Spleen (tissue), 11 donors: ENCODE measurements around the gene ACACB. TPM values are rescaled to one million over a fixed set of nuclear protein-coding genes. Genes with fewer than 3 reads are reported as not detected.

Experiments used
- DNase-seq: peaks from one replicate; pipeline ENCODE4 v3.0.0-alpha.2; 2020
- H3K27ac ChIP-seq, 8 donors: fragments of 200-600 bp; sonication (generic) in 7 of 8; 1 replicate in 4 of 8; 2 replicates in 4 of 8; pipeline versions ENCODE4 v1.5.0 to v1.8.0; 2016 to 2021; ENCODE audit warnings: inconsistent platforms in 4 of 8, mild to moderate bottlenecking in 4 of 8, moderate library complexity in 1 of 8
- H3K27me3 ChIP-seq, 7 donors: fragments of 200-600 bp; sonication (generic) in 6 of 7; replicated peaks in 1 of 7; 1 replicate in 4 of 7; 2 replicates in 3 of 7; pipeline versions ENCODE4 v1.5.0 to v1.8.0; 2016 to 2021; ENCODE audit warnings: inconsistent platforms in 3 of 7, mild to moderate bottlenecking in 1 of 7
- H3K36me3 ChIP-seq, 6 donors: fragments of 200-600 bp; sonication (generic) in 5 of 6; 1 replicate in 4 of 6; 2 replicates in 2 of 6; pipeline versions ENCODE4 v1.5.0 to v1.8.0; 2016 to 2021; ENCODE audit warnings: inconsistent platforms in 2 of 6
- H3K4me1 ChIP-seq, 6 donors: fragments of 200-600 bp; sonication (generic) in 5 of 6; 1 replicate in 3 of 6; 2 replicates in 3 of 6; pipeline versions ENCODE4 v1.5.0 to v1.8.0; 2016 to 2021; ENCODE audit warnings: inconsistent platforms in 3 of 6
- H3K4me3 ChIP-seq, 8 donors: fragments of 200-600 bp; sonication (generic) in 7 of 8; 1 replicate in 4 of 8; 2 replicates in 4 of 8; pipeline versions ENCODE4 v1.5.0 to v1.8.0; 2016 to 2021; ENCODE audit warnings: inconsistent platforms in 4 of 8, mild to moderate bottlenecking in 4 of 8, moderate library complexity in 2 of 8
- H3K9me3 ChIP-seq, 8 donors: fragments of 200-600 bp; sonication (generic) in 7 of 8; 1 replicate in 4 of 8; 2 replicates in 4 of 8; pipeline versions ENCODE4 v1.5.0 to v1.8.0; 2016 to 2021; ENCODE audit warnings: inconsistent platforms in 4 of 8
- POLR2A ChIP-seq, 3 donors: fragments of 450-650 bp; IDR thresholded peaks; one replicate each; pipeline ENCODE4 v1.5.1; 2017; ENCODE audit warnings: antibody characterized with exemption in 3 of 3, mild to moderate bottlenecking in 1 of 3
- POLR2AphosphoS5 ChIP-seq, 3 donors: sonication (generic); formaldehyde crosslinking; IDR thresholded peaks; one replicate each; pipeline ENCODE4 v1.5.1; 2017; ENCODE audit warnings: antibody characterized with exemption in 3 of 3
- WGBS, 5 donors: extraction: QIAGEN DNeasy Blood & Tissue Kit in 3 of 5; methylation state at CpG; one replicate each; pipeline versions ENCODE4 v1.1.5 to v1.1.7; 2013 to 2018; 5-methylcytosine and 5-hydroxymethylcytosine counted together
- intact Hi-C: fragments of 100-400 bp; cut with DNase I; formaldehyde crosslinking; loops from one replicate; pipeline ENCODE4 v1.15.0; 2023; ENCODE audit warnings: low total_unique reads
- polyA plus RNA-seq, 3 donors: library from polyadenylated mRNA; stranded (reverse); fragments of 200-250 nt; gene quantifications; one replicate each; pipeline ENCODE4 v1.2.1, GENCODE V29; 2013
- total RNA-seq, 7 donors: library from RNA; depleted of rRNA in 3 of 7; stranded (reverse); fragments of >200 nt in 3 of 7; fragmentation: NEBNext Ultra II Directional in 4 of 7; extraction: Animal tissue kit (Norgen Biotek cat#: 25700) in 4 of 7; gene quantifications; one replicate each; pipeline versions ENCODE4 v1.1.0 to v1.2.1, GENCODE V29; 2016 to 2021
- TF ChIP-seq, protein P1 (sequence below), 11 experiments: fragments of 200-600 bp in 7 of 11; fragments of 450-650 bp in 4 of 11; sonication (generic) in 4 of 11; IDR thresholded peaks in 8 of 11; conservative IDR thresholded peaks in 3 of 11; 1 replicate in 7 of 11; 2 replicates in 4 of 11; pipeline versions ENCODE4 v1.4.0 to v1.8.0; 2016 to 2021; ENCODE audit warnings: antibody characterized with exemption in 11 of 11, inconsistent platforms in 4 of 11, mild to moderate bottlenecking in 1 of 11
- donor health status: healthy with polysubstance abuse.
- donor health status: DM: no; HTN: no; CAD: no; lungs with moderate emphysema.
- donor health status: DM: no; HTN: no; CAD: no.
- donor health status: Bipolar disorder and iron deficiency.
- donor health status: healthy.
- donor health status: DM: no; HTN: no; CAD: no.
- donor health status: DM: yes; HTN: yes; CAD: no.

The ACACB gene
- total and polyA plus RNA-seq, 10 donors, result 2.8 to 111 (median 29.1) TPM

DNA sequence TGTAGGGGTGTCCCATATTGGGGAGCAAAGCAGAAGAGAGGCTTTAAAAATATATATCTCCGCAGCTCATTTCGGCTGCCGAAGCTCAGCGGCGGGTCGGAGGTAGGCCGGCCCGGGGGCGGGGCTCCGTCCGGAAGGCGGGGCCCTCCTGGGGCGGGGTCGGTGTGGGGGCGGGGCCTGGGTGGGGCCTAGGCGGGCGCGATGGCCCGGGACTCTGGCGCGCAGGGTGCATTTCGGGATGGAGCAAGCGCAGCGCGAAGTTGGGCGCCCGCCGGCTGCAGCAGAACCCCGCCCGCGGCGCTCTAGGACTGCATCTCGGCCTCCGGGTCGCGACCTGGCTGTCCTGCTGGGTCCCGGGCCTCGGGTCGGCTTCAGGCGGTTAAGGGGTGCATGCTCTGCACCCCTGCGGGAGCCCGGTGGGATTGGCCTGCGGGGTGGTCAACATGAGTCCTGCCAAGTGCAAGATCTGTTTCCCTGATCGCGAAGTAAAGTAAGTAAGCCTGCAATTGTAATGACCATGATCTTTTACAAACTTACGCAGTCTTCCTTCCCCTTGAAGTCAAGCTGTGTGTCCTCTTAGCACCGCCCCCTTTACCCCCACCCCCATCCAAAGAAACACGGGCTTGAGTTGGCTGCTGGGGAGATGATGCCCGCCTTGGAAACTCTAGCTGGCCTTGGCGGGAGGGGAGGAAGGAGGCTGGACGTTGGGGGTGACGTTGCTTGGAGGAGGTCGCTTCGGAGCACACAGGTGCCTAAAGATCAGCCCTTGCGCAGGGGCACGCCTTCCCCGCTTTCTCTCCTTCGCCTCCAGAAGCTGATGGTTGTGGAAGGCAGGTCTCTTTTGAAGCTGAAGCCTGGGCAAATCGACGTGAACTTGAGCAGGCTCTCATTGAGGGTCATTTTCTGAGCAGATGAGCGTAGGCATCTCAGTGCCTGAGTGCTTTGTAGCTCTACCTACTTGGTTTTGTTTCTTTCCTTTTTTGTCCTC lies 38.4 kb downstream of the ACACB start:
- Histone ChIP-seq H3K9me3 (no peaks in the 10 kb centered on the region), H3K4me3 (peak overlapping the region; percentile 66 to 85 (median 78)), H3K27me3 (no peaks in the 10 kb centered on the region), H3K36me3 (no peaks in the 10 kb centered on the region), H3K4me1 (peaks cover 8 to 50% (median 29%) of the 10 kb centered on the region in 6 donors), H3K27ac (peak overlapping the region; percentile 53 to 90 (median 81))
- DNase-seq, result peak; percentile 95
- WGBS, 5 donors, result 0 to 1% (median 1%) methylated on average over 20 to 61 of the region's 61 CpGs
- TF ChIP-seq POLR2A (IDR thresholded peaks at IDR 0.05) (peak in 1 of 3 donors; percentile 34), POLR2AphosphoS5 (IDR thresholded peaks at IDR 0.05) (peak in 2 of 3 donors; percentile 77 to 83)
- TF ChIP-seq, protein P1, sequence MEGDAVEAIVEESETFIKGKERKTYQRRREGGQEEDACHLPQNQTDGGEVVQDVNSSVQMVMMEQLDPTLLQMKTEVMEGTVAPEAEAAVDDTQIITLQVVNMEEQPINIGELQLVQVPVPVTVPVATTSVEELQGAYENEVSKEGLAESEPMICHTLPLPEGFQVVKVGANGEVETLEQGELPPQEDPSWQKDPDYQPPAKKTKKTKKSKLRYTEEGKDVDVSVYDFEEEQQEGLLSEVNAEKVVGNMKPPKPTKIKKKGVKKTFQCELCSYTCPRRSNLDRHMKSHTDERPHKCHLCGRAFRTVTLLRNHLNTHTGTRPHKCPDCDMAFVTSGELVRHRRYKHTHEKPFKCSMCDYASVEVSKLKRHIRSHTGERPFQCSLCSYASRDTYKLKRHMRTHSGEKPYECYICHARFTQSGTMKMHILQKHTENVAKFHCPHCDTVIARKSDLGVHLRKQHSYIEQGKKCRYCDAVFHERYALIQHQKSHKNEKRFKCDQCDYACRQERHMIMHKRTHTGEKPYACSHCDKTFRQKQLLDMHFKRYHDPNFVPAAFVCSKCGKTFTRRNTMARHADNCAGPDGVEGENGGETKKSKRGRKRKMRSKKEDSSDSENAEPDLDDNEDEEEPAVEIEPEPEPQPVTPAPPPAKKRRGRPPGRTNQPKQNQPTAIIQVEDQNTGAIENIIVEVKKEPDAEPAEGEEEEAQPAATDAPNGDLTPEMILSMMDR (IDR thresholded peaks at IDR 0.05 in 8 of 11, conservative IDR thresholded peaks at IDR 0.05 in 3 of 11), result peak in 2 of 11 experiments; percentile 15 to 25
- intact Hi-C loops, result no loop called here

GRCh38 chr12:109156036-109156435 lies 39.6 kb downstream of the ACACB start:
- 93 to 99% (median 96%) methylated on average over 5 of the region's 5 CpGs for WGBS, 5 donors
- intact Hi-C loops, result no loop called here
- DNase-seq, result no peak
- Histone ChIP-seq H3K4me1 (peaks cover 8 to 52% (median 30%) of the 10 kb centered on the region in 6 donors), H3K36me3 (no peaks in the 10 kb centered on the region), H3K4me3 (peak overlapping the region in 2 of 8 donors; percentile 71 to 85), H3K9me3 (no peaks in the 10 kb centered on the region), H3K27me3 (no peaks in the 10 kb centered on the region), H3K27ac (no peak overlapping the region)
- no peak for TF ChIP-seq POLR2AphosphoS5 (IDR thresholded peaks at IDR 0.05)
- TF ChIP-seq, protein P1 (IDR thresholded peaks at IDR 0.05 in 8 of 11, conservative IDR thresholded peaks at IDR 0.05 in 3 of 11), result no peak
- TF ChIP-seq POLR2A (IDR thresholded peaks at IDR 0.05), result no peak

GRCh38 chr12:109156586-109156985 lies 40.2 kb downstream of the ACACB start:
- WGBS, 5 donors, result 91 to 99% (median 95%) methylated on average over 5 of the region's 5 CpGs
- H3K27ac ChIP-seq, result no peak overlapping the region
- H3K4me3 ChIP-seq, result no peak overlapping the region
- H3K9me3 ChIP-seq, result no peaks in the 10 kb centered on the region
- H3K36me3 ChIP-seq, result no peaks in the 10 kb centered on the region
- no peaks in the 10 kb centered on the region for H3K27me3 ChIP-seq
- DNase-seq, result no peak
- intact Hi-C loops, result no loop called here
- TF ChIP-seq POLR2AphosphoS5 (IDR thresholded peaks at IDR 0.05), result no peak
- TF ChIP-seq, protein P1 (IDR thresholded peaks at IDR 0.05 in 8 of 11, conservative IDR thresholded peaks at IDR 0.05 in 3 of 11), result no peak
- TF ChIP-seq POLR2A (IDR thresholded peaks at IDR 0.05), result no peak
- H3K4me1 ChIP-seq, result peaks cover 8 to 52% (median 30%) of the 10 kb centered on the region in 6 donors

GRCh38 chr12:109157986-109158385 lies 41.6 kb downstream of the ACACB start:
- 25 to 34% (median 28%) methylated on average over 5 of the region's 5 CpGs for WGBS, 5 donors
- Histone ChIP-seq H3K4me1 (peaks cover 8 to 55% (median 30%) of the 10 kb centered on the region in 6 donors), H3K9me3 (no peaks in the 10 kb centered on the region), H3K27ac (peak overlapping the region in 4 of 8 donors; percentile 8 to 43 (median 40)), H3K27me3 (no peaks in the 10 kb centered on the region), H3K36me3 (no peaks in the 10 kb centered on the region), H3K4me3 (peak overlapping the region in 1 of 8 donors; percentile 3)
- TF ChIP-seq, protein P1 (IDR thresholded peaks at IDR 0.05 in 8 of 11, conservative IDR thresholded peaks at IDR 0.05 in 3 of 11), result no peak
- DNase-seq, result no peak
- intact Hi-C loops, result no loop called here
